HEK293T (cell line): ENCODE data around the gene MARCHF9.

Source experiments
- BHLHE40 ChIP-seq: fragments of 450-650 bp; IDR thresholded peaks from 2 replicates; pipeline ENCODE4 v1.6.1; 2016; ENCODE audit warnings: mild to moderate bottlenecking, moderate library complexity, borderline replicate concordance
- ELF4 ChIP-seq: fragments of 450-650 bp; IDR thresholded peaks from 2 replicates; pipeline ENCODE4 v1.6.1; 2017; ENCODE audit warnings: antibody characterized with exemption
- FOXK2 ChIP-seq: fragments of 450-650 bp; IDR thresholded peaks from 2 replicates; pipeline ENCODE4 v1.6.1; 2016; ENCODE audit warnings: mild to moderate bottlenecking
- L3MBTL2 ChIP-seq: fragments of 450-650 bp; conservative IDR thresholded peaks from 2 replicates; pipeline ENCODE4 v1.6.1; 2016; ENCODE audit warnings: mild to moderate bottlenecking
- LEF1 ChIP-seq: fragments of 450-650 bp; IDR thresholded peaks from 2 replicates; pipeline ENCODE4 v1.6.1; 2017; ENCODE audit warnings: mild to moderate bottlenecking, borderline replicate concordance
- NFRKB ChIP-seq: fragments of 450-650 bp; IDR thresholded peaks from 2 replicates; pipeline ENCODE4 v1.6.1; 2016; ENCODE audit warnings: mild to moderate bottlenecking, moderate library complexity
- PKNOX1 ChIP-seq: fragments of 450-650 bp; IDR thresholded peaks from 2 replicates; pipeline ENCODE4 v1.6.1; 2016
- SP1 ChIP-seq: fragments of 450-650 bp; IDR thresholded peaks from 2 replicates; pipeline ENCODE4 v1.6.1; 2017
- SUZ12 ChIP-seq: fragments of 450-650 bp; IDR thresholded peaks from 2 replicates; pipeline ENCODE4 v1.6.1; 2016; ENCODE audit warnings: mild to moderate bottlenecking
- TARDBP ChIP-seq: fragments of 450-650 bp; IDR thresholded peaks from 2 replicates; pipeline ENCODE4 v1.6.1; 2016

GRCh38 chr12:57780284-57780897 lies 25.5 kb downstream of the MARCHF9 start:
- TF ChIP-seq BHLHE40: no peak
- no peak for TF ChIP-seq LEF1
- no peak for TF ChIP-seq SP1
- no peak for TF ChIP-seq TARDBP
- no peak for TF ChIP-seq FOXK2
- TF ChIP-seq ELF4: no peak
- TF ChIP-seq SUZ12: no peak
- TF ChIP-seq L3MBTL2: no peak
- no peak for TF ChIP-seq PKNOX1
- TF ChIP-seq NFRKB: no peak
